ENCODE results near the gene H2BW1. TPM values are rescaled to one million over a fixed set of nuclear protein-coding genes. Genes with fewer than 3 reads are reported as not detected.
"Not testable (repeated sequence)": the region's sequence is repeated elsewhere in the genome, so short reads cannot be mapped to it uniquely, and the experiment has no call there.

The H2BW1 gene
- total and polyA plus RNA-seq, 5 experiments from 2014 or later = not detected

DNA sequence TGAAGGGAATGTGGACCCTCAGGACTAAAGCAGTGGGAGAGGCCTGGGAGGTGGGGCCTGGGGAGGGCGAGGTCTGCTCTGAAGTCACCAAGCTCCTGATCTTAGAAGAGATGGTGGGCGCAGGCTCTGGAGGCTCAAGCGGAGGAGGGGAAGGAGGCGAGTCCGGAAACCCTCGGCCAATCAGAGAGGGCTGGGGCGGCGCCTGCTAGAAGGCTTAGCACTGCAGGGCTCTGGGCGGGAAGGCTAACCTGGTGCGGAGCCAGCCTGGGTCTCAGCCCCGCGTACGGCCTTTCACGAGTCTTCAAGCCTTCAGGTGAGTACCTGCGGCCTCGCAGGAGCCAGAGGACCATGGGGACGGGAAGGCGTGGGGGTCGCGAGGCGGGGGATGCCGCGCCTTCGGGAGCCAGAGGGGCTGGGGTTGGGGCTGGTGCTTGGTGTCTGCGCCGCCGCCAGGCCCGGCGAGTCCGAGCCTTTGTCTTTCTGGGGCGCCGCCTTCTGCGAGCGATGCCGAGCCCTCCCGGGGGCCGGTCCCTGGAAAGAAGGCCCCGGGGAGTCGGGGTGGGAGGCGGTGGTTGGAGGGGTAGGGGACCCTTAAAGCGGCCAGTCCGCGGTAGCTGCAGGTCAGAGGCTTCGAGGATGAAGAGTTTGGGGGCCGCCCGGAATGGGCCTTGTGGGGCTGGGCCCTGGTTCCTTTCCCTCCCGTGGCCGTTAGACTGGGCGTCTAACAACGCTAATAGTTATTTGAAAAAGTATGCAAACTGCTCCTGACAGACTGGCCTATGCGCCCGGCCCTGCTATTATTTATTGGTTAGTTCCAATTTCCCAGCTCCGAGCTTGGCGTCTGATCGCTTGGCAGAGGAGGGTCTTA, 50.9 kb downstream of the H2BW1 start, which contains the start of gene TMSB15B:
Gene TMSB15B (plus strand): TSS at position 217 of the 868 bp plus-strand sequence.
- peak; percentile 99 for ATAC-seq
- H3K27me3 Mint-ChIP-seq, POLR2A ChIA-PET, H3K4me1 Mint-ChIP-seq, DNase-seq, H3K4me3 Mint-ChIP-seq, H3K27ac Mint-ChIP-seq, H3K9me3 Mint-ChIP-seq, H3K36me3 Mint-ChIP-seq: not testable (repeated sequence)

Other genes with a start within 250 kb of the H2BW1 start
- gene PLP1, start 236.9 kb downstream of the H2BW1 start, total RNA-seq = not detected
- gene PLP1, start 236.9 kb downstream of the H2BW1 start, polyA plus RNA-seq = not detected
- gene RAB9B, start 181.5 kb downstream of the H2BW1 start, total RNA-seq = under 1 TPM; 0.49 to 0.52 TPM
- under 1 TPM in 2 of 3 donors, not detected in 1; 0.14 to 0.69 TPM for gene RAB9B, start 181.5 kb downstream of the H2BW1 start, polyA plus RNA-seq
- gene TMSB15B, start 51.1 kb downstream of the H2BW1 start, total RNA-seq = 1 to 10 TPM; 6.1 to 7.0 TPM
- 10 to 100 TPM in 2 of 3 donors, 1 to 10 TPM in 1; 9.5 to 11.8 (median 11.5) TPM for gene TMSB15B, start 51.1 kb downstream of the H2BW1 start, polyA plus RNA-seq
- gene H2BW2, start 26.2 kb upstream of the H2BW1 start, total RNA-seq = not detected
- gene H2BW2, start 26.2 kb upstream of the H2BW1 start, polyA plus RNA-seq = not detected
- 1 to 10 TPM; 5.3 to 5.4 TPM for gene TMSB15C, start 62.5 kb upstream of the H2BW1 start, total RNA-seq
- under 1 TPM; 0.86 to 0.99 (median 0.94) TPM for gene TMSB15C, start 62.5 kb upstream of the H2BW1 start, polyA plus RNA-seq
- 10 to 100 TPM; 24.2 to 26.2 TPM for gene ZCCHC18, start 98.8 kb upstream of the H2BW1 start, total RNA-seq
- 1 to 10 TPM; 1.9 to 6.0 (median 3.4) TPM for gene ZCCHC18, start 98.8 kb upstream of the H2BW1 start, polyA plus RNA-seq
- 10 to 100 TPM; 27.3 to 28.9 TPM for gene SLC25A53, start 143.3 kb upstream of the H2BW1 start, total RNA-seq
- gene SLC25A53, start 143.3 kb upstream of the H2BW1 start, polyA plus RNA-seq = 10 to 100 TPM in 1 of 3 donors, 1 to 10 TPM in 2; 8.5 to 10.0 (median 9.8) TPM
- 10 to 100 TPM; 19.9 to 21.4 TPM for gene FAM199X, start 152.7 kb upstream of the H2BW1 start, total RNA-seq
- gene FAM199X, start 152.7 kb upstream of the H2BW1 start, polyA plus RNA-seq = 1 to 10 TPM; 7.6 to 8.7 (median 8.4) TPM
- gene ESX1, start 241.2 kb upstream of the H2BW1 start, total RNA-seq = not detected
- not detected for gene ESX1, start 241.2 kb upstream of the H2BW1 start, polyA plus RNA-seq